ENCODE data around the gene HJV.

DNA sequence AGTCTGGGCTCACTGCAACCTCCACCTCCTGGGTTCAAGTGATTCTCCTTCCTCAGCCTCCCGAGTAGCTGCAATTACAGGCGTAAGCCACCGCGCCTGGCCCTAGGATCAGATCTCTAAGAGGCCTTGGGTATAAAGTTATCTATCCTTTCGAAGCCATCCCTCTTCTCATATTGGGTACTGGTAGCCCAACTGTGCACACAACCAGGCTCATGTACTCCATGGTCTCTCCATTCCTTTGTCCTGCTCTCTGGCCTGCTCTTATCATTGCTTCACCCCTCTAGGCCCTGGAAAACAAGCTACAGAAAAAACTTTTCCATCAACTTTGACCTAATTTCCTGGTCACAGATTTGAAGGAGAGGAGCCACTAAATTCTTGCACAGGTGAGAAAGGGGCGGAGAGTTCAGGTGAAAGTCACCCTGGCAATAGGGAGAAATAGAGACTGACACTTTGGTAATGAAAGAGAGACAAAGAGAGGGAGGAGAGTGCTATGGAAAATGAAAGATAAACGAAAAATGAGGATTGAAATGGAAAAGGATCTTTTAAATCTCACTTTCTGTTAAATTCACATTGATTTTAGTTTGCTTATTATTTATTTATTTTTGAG is 31.2 kb downstream of the HJV start:
- TF ChIP-seq EP300 (IDR thresholded peaks at IDR 0.05): no peak
- no peak for TF ChIP-seq CTCF (IDR thresholded peaks at IDR 0.05)
